ENCODE results near the gene ALK. TPM values are rescaled to one million over a fixed set of nuclear protein-coding genes. Genes with fewer than 3 reads are reported as not detected.

ALK gene
- total and polyA plus RNA-seq, 2 experiments from 2014 or later: 0.35 TPM; not detected in 1

DNA sequence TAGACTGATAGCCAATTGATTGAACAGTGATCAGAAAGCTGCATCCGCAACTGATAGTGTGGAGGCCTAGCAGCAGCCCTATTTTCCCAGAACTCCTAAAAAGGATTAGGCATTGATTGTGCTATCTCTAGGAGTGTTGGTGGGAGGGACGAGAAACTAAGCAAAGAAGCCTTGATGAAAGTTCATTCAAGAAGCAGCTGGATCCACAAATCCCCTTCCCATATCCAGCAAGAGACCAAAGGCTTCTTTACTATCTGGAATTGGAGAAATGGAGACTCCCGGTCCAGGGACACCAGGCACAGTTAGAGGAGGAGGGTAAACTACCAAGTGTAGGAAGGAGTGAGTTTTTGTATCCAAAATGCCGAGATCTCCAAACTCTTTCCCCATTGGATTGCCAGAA, 151.5 kb downstream of the ALK start:
- no peak overlapping the region for H3K4me2 ChIP-seq
- Mint-ChIP-seq H3K4me1 (no peaks in the 10 kb centered on the region), H3K9me3 (no peaks in the 10 kb centered on the region; the same call in 2 of the 3 replicates), H3K4me3 (no peak overlapping the region), H3K36me3 (ENCODE audit: low read depth) (no peaks in the 10 kb centered on the region), H3K27me3 (ENCODE audit: insufficient read depth, low read depth, poor library complexity) (no peaks in the 10 kb centered on the region), H3K27ac (no peak overlapping the region; the same call in 1 of the 2 replicates)
- ATAC-seq (no peak), DNase-seq (ENCODE audit: low spot score) (no peak)
- TF ChIP-seq, protein P1, sequence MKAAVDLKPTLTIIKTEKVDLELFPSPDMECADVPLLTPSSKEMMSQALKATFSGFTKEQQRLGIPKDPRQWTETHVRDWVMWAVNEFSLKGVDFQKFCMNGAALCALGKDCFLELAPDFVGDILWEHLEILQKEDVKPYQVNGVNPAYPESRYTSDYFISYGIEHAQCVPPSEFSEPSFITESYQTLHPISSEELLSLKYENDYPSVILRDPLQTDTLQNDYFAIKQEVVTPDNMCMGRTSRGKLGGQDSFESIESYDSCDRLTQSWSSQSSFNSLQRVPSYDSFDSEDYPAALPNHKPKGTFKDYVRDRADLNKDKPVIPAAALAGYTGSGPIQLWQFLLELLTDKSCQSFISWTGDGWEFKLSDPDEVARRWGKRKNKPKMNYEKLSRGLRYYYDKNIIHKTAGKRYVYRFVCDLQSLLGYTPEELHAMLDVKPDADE (IDR thresholded peaks at IDR 0.05): no peak
- TF ChIP-seq EZH2 (IDR thresholded peaks at IDR 0.05; ENCODE audit: low read depth, unreplicated experiment) (no peak), CREB1 (CRISPR knock-in tag; IDR thresholded peaks at IDR 0.05; ENCODE audit: low read depth) (no peak), CTCF (conservative IDR thresholded peaks at IDR 0.05; ENCODE audit: low read depth in 2 of 2) (no peak), ZNF331 (CRISPR knock-in tag; IDR thresholded peaks at IDR 0.05; ENCODE audit: low read depth) (no peak), NANOG (IDR thresholded peaks at IDR 0.05; ENCODE audit: borderline replicate concordance) (no peak), EZH2phosphoT487 (IDR thresholded peaks at IDR 0.05; ENCODE audit: unreplicated experiment) (no peak), ZNF114 (CRISPR knock-in tag; IDR thresholded peaks at IDR 0.05) (no peak), ZNF462 (CRISPR knock-in tag; IDR thresholded peaks at IDR 0.05) (no peak), POLR2AphosphoS5 (IDR thresholded peaks at IDR 0.05; ENCODE audit: low read depth) (no peak), STAT1 (IDR thresholded peaks at IDR 0.05; ENCODE audit: unreplicated experiment) (no peak), JUNB (IDR thresholded peaks at IDR 0.05; ENCODE audit: unreplicated experiment) (no peak)
- TF ChIP-seq, protein P2, sequence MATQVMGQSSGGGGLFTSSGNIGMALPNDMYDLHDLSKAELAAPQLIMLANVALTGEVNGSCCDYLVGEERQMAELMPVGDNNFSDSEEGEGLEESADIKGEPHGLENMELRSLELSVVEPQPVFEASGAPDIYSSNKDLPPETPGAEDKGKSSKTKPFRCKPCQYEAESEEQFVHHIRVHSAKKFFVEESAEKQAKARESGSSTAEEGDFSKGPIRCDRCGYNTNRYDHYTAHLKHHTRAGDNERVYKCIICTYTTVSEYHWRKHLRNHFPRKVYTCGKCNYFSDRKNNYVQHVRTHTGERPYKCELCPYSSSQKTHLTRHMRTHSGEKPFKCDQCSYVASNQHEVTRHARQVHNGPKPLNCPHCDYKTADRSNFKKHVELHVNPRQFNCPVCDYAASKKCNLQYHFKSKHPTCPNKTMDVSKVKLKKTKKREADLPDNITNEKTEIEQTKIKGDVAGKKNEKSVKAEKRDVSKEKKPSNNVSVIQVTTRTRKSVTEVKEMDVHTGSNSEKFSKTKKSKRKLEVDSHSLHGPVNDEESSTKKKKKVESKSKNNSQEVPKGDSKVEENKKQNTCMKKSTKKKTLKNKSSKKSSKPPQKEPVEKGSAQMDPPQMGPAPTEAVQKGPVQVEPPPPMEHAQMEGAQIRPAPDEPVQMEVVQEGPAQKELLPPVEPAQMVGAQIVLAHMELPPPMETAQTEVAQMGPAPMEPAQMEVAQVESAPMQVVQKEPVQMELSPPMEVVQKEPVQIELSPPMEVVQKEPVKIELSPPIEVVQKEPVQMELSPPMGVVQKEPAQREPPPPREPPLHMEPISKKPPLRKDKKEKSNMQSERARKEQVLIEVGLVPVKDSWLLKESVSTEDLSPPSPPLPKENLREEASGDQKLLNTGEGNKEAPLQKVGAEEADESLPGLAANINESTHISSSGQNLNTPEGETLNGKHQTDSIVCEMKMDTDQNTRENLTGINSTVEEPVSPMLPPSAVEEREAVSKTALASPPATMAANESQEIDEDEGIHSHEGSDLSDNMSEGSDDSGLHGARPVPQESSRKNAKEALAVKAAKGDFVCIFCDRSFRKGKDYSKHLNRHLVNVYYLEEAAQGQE (IDR thresholded peaks at IDR 0.05; ENCODE audit: unreplicated experiment): no peak
- no peak overlapping the region for H3K27ac ChIP-seq (ENCODE audit: low read depth)
- H3K27me3 ChIP-seq (ENCODE audit: insufficient read depth): no peaks in the 10 kb centered on the region
- no peaks in the 10 kb centered on the region for H4K20me1 ChIP-seq (replicated peaks; ENCODE audit: insufficient read depth)
- H3K79me2 ChIP-seq (replicated peaks; ENCODE audit: insufficient read depth): no peaks in the 10 kb centered on the region
- H3K4me1 ChIP-seq (ENCODE audit: insufficient read depth): no peaks in the 10 kb centered on the region
- no peaks in the 10 kb centered on the region for H3F3A ChIP-seq (replicated peaks; ENCODE audit: low read depth)
- H2AFZ ChIP-seq: no peak overlapping the region
- H3K9me2 ChIP-seq (ENCODE audit: insufficient read depth): no peaks in the 10 kb centered on the region
- no peaks in the 10 kb centered on the region for H3K36me3 ChIP-seq (ENCODE audit: insufficient read depth)
- H3K4me3 ChIP-seq: no peak overlapping the region
